ENCODE measurements around the gene ELOVL5.

ELOVL5 gene

DNA sequence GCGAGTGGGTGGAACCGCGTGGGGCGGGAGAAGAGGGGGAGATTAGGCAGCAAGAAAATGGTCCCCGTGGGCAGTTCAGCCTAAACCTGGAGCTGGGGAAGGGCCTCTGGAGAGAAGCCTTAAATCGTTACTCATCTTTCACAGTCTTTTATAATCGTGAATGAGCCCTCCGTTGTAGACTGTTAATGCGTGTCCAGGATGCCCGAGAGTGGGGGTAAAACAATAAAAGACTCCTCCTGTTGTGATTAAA, 11.0 kb upstream of the ELOVL5 start:
- TF ChIP-seq, protein P1, sequence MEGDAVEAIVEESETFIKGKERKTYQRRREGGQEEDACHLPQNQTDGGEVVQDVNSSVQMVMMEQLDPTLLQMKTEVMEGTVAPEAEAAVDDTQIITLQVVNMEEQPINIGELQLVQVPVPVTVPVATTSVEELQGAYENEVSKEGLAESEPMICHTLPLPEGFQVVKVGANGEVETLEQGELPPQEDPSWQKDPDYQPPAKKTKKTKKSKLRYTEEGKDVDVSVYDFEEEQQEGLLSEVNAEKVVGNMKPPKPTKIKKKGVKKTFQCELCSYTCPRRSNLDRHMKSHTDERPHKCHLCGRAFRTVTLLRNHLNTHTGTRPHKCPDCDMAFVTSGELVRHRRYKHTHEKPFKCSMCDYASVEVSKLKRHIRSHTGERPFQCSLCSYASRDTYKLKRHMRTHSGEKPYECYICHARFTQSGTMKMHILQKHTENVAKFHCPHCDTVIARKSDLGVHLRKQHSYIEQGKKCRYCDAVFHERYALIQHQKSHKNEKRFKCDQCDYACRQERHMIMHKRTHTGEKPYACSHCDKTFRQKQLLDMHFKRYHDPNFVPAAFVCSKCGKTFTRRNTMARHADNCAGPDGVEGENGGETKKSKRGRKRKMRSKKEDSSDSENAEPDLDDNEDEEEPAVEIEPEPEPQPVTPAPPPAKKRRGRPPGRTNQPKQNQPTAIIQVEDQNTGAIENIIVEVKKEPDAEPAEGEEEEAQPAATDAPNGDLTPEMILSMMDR (IDR thresholded peaks at IDR 0.05; ENCODE audit: low read depth, low read length, missing control alignments): no peak
- peak overlapping the region; percentile 46 for H3K4me3 ChIP-seq (replicated peaks; ENCODE audit: low read depth, low read length)
- no peak for DNase-seq (ENCODE audit: extremely low read depth, low read depth)

DNA sequence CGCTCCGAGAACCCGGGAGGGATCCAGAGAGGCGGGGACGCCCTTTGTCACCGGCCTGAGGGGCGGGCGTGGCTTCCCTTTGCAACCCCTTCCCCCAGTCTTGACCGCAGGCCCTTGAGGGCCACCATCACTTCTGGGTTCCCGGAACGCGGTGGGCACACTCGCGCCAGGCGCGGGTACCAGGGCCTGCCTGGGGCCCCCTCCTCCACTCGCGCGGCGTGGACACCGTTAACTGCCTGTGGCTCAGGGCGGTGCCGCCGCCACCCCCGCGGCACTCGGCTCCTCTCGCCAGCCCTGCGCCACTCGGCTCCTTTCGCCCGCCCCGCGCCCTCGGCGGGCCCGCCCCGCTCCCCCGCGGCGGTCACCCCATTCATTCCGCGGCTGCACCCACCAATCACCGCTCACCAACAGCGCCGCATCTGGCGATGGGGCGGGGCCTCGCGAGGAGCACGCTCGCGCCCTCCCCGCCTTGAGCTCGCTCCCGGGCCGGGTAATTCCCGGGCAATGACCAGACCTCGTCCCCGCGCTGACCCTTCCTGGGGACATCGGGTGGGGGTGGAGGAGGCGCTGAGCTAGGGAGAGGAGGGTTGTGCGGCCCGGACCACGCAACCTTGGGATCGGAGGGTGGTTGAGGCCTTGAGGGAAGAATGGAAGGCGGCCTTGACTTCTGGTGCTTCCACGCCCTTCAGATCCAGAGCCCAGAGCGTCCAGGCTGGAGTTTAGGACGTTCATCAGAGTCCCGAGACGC, 10.5 kb upstream of the ELOVL5 start:
- DNase-seq (ENCODE audit: extremely low read depth, low read depth): peak; percentile 81
- TF ChIP-seq, protein P1 (IDR thresholded peaks at IDR 0.05; ENCODE audit: low read depth, low read length, missing control alignments): no peak
- H3K4me3 ChIP-seq (replicated peaks; ENCODE audit: low read depth, low read length): peak overlapping the region; percentile 46

DNA sequence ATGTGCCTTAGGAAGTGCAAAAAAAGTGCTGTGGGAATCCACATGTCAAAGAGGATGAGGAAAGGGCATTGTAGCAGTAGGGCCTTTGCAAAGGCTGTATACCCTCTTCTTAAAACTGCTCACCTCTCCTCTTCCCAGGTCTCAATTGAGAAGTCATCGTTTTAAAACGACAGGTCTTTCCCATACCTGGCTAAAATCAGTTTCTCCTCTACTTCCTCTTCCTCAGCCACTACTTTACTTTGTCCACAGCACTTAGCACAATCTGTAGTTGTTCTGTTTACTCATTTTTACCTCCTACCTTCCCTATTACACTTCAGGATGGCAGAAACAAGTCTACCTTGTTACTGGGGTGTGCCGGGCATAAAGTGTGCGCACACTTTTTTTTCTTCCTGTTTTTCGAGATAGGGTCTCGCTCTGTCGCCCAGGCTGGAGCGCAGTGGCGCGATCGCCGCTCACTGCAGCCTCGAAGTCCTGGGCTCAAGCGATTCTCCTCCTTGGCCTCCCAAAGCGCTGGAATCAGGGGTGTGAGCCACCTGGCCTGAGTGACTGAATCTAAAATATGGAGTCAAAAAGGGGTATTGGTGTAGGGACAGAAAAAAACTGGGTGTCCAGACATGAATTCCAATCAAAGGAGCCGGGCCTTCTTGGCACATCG, 9.8 kb upstream of the ELOVL5 start:
- TF ChIP-seq, protein P1 (IDR thresholded peaks at IDR 0.05; ENCODE audit: low read depth, low read length, missing control alignments): no peak
- DNase-seq (ENCODE audit: extremely low read depth, low read depth): no peak

DNA sequence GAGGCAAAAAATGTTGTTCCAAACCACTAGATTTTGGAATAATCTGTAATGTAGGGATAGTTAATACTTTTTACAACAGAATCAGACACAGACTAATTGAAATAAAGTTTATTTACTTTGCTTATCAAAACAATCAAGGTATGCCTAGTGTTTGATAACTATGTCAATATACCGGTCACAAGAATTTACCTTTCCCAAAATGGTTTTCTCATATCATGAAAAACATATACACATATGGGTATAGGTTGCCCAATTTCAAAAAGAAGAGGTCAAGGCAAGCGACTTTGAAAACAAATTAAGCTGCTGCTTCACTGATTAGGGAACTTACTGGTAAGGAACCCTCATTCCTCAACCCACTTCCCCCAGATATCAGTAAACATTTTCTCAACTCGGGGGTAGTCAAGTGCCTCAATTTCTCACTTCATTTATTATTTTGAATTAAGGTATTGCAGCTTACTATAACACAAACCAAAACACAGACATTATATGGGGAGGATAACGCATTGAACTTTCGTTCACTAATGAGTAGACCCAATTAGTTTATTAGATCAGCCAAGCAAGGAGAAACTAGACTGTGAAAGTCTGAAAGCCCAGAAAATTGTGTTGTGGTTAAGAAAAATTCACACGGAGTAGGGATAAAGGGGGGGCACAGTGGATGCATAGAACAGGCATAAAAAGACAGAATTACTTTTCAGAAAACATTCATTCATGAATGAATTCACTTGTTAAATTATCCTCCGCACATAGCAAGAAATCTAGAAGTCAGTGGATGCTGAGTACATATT, 9.0 kb upstream of the ELOVL5 start:
- TF ChIP-seq, protein P1 (IDR thresholded peaks at IDR 0.05; ENCODE audit: low read depth, low read length, missing control alignments): no peak
- no peak overlapping the region for H3K4me3 ChIP-seq (replicated peaks; ENCODE audit: low read depth, low read length)
- DNase-seq (ENCODE audit: extremely low read depth, low read depth): no peak

More for the DNA sequence above, 9.8 kb upstream of the ELOVL5 start:
- peak overlapping the region; percentile 46 for H3K4me3 ChIP-seq (replicated peaks; ENCODE audit: low read depth, low read length)

DNA sequence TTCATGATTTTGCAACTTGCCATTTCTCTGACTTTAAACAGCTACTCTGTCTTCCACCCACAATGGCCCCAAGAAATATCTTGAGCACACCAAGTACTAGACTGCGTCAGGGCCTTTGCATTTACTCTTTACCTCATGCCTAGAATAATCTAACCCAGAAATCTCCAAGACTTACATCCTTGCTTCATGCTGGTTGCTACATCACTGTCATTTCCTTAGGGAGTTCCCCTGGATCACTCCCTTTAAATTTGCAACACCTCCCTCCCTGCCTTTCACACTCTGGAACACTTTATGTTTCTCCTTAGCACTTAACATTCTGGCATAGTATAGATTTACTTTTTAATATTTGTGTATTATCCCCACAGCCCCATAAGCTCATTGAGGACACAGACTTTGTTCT, 4.9 kb upstream of the ELOVL5 start:
- TF ChIP-seq, protein P1 (IDR thresholded peaks at IDR 0.05; ENCODE audit: low read depth, low read length, missing control alignments): no peak
- no peak for DNase-seq (ENCODE audit: extremely low read depth, low read depth)
- H3K4me3 ChIP-seq (replicated peaks; ENCODE audit: low read depth, low read length): no peak overlapping the region

DNA sequence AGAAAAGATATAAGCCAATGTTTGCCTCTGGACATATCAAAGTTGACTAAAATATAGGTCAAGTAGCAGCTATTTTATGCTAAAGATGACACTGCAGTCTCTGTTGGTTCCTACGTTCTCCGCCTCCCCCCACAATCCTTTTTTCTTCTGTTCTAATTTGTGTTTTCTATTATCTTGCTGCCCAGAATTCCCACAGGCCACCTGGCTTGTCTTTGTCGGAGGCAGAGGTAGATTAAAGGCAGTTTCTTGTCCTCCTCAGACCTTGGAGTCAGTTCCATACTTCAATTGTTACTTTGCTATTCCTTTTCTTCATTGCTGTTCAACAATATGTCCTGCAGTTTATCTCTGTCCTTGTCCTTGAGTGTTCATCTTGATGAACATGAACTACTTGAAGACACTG, 3.6 kb upstream of the ELOVL5 start:
- no peak for DNase-seq (ENCODE audit: extremely low read depth, low read depth)
- TF ChIP-seq, protein P1 (IDR thresholded peaks at IDR 0.05; ENCODE audit: low read depth, low read length, missing control alignments): no peak

More for the DNA sequence above, 3.6 kb upstream of the ELOVL5 start:
- no peak overlapping the region for H3K4me3 ChIP-seq (replicated peaks; ENCODE audit: low read depth, low read length)
